BE2C (cell line): Measurements from ENCODE around the gene USP44.

Experiments
- DNase-seq: peaks from one replicate; pipeline ENCODE4 v3.0.0-alpha.2; 2020
- H3K27me3 ChIP-seq: fragments of 250-450 bp; sonication (Bioruptor Pico); 2 replicates; pipeline ENCODE4 v1.5.1; 2020; ENCODE audit warnings: mild to moderate bottlenecking
- H3K36me3 ChIP-seq: fragments of 250-450 bp; sonication (Bioruptor Pico); 2 replicates; pipeline ENCODE4 v1.5.1; 2020; ENCODE audit warnings: mild to moderate bottlenecking
- H3K4me1 ChIP-seq: fragments of 250-450 bp; sonication (Bioruptor Pico); 2 replicates; pipeline ENCODE4 v1.5.1; 2020
- H3K4me3 ChIP-seq: 2 replicates; pipeline ENCODE4 v1.5.1; 2011; ENCODE audit warnings: low read depth, low read length
- H3K9me3 ChIP-seq: fragments of 250-450 bp; sonication (Bioruptor Pico); 2 replicates; pipeline ENCODE4 v1.5.1; 2020
- CTCF ChIP-seq: IDR thresholded peaks from 2 replicates; pipeline ENCODE4 v1.5.1; 2012; ENCODE audit warnings: mild to moderate bottlenecking, low read depth, low read length

Gene USP44

GRCh38 chr12:95499772-95500171, 51.5 kb downstream of the USP44 start:
- H3K4me1 ChIP-seq, result no peaks in the 10 kb centered on the region
- no peak for DNase-seq
- H3K4me3 ChIP-seq, result no peak overlapping the region
- no peaks in the 10 kb centered on the region for H3K9me3 ChIP-seq
- peaks cover 62% of the 10 kb centered on the region for H3K36me3 ChIP-seq
- H3K27me3 ChIP-seq, result no peaks in the 10 kb centered on the region
- TF ChIP-seq CTCF, result no peak

- H3K27me3 ChIP-seq, result no peaks in the 10 kb centered on the region
- peaks cover 62% of the 10 kb centered on the region for H3K36me3 ChIP-seq
- H3K4me1 ChIP-seq, result no peaks in the 10 kb centered on the region
- H3K9me3 ChIP-seq, result no peaks in the 10 kb centered on the region
- no peak overlapping the region for H3K4me3 ChIP-seq
- TF ChIP-seq CTCF, result no peak
- DNase-seq, result no peak
Measured at GRCh38 chr12:95498968-95499367, 52.3 kb downstream of the USP44 start.

GRCh38 chr12:95497031-95497430, 54.2 kb downstream of the USP44 start:
- H3K36me3 ChIP-seq, result peaks cover 63% of the 10 kb centered on the region
- DNase-seq, result no peak
- no peaks in the 10 kb centered on the region for H3K4me1 ChIP-seq
- H3K27me3 ChIP-seq, result no peaks in the 10 kb centered on the region
- no peak for TF ChIP-seq CTCF
- no peaks in the 10 kb centered on the region; the same call in 1 of the 2 replicates for H3K9me3 ChIP-seq
- H3K4me3 ChIP-seq, result no peak overlapping the region

GRCh38 chr12:95495433-95495832, 55.8 kb downstream of the USP44 start:
- Histone ChIP-seq H3K36me3 (peaks cover 73% of the 10 kb centered on the region), H3K4me3 (no peak overlapping the region), H3K27me3 (no peaks in the 10 kb centered on the region), H3K9me3 (no peaks in the 10 kb centered on the region; the same call in 1 of the 2 replicates), H3K4me1 (no peaks in the 10 kb centered on the region)
- no peak for TF ChIP-seq CTCF
- DNase-seq, result no peak

GRCh38 chr12:95494888-95495287, 56.4 kb downstream of the USP44 start:
- no peak for TF ChIP-seq CTCF
- Histone ChIP-seq H3K9me3 (no peaks in the 10 kb centered on the region; the same call in 1 of the 2 replicates), H3K36me3 (peaks cover 73% of the 10 kb centered on the region), H3K4me1 (no peaks in the 10 kb centered on the region), H3K4me3 (no peak overlapping the region), H3K27me3 (no peaks in the 10 kb centered on the region)
- no peak for DNase-seq

GRCh38 chr12:95492462-95492861, 58.8 kb downstream of the USP44 start:
- no peak overlapping the region for H3K4me3 ChIP-seq
- H3K27me3 ChIP-seq, result no peaks in the 10 kb centered on the region
- TF ChIP-seq CTCF, result no peak
- H3K9me3 ChIP-seq, result no peaks in the 10 kb centered on the region; the same call in 1 of the 2 replicates
- no peaks in the 10 kb centered on the region for H3K4me1 ChIP-seq
- peaks cover 73% of the 10 kb centered on the region for H3K36me3 ChIP-seq
- DNase-seq, result no peak
